GM23338 (cell line): ENCODE results near the gene ING3. TPM values are rescaled to one million over a fixed set of nuclear protein-coding genes. Genes with fewer than 3 reads are reported as not detected.

Source experiments
- ATAC-seq: fragments of 200-7000 bp; cut with Tn5 transposase; 3 replicates; pipeline ENCODE4 v1.9.1; 2020
- DNase-seq: peaks from one replicate; pipeline ENCODE4 v3.0.0-alpha.2; 2015; ENCODE audit warnings: low spot score
- H2AFZ ChIP-seq: fragments of 200-600 bp; sonication (generic); 2 replicates; pipeline ENCODE4 v1.8.0; 2016; ENCODE audit warnings: antibody characterized with exemption, mild to moderate bottlenecking, moderate library complexity
- H3F3A ChIP-seq: fragments of 200-600 bp; sonication (generic); replicated peaks from 2 replicates; pipeline ENCODE4 v1.8.0; 2017; ENCODE audit warnings: antibody characterized with exemption, mixed run types, low read depth
- H3K27ac ChIP-seq: fragments of 200-600 bp; sonication (generic); 2 replicates; pipeline ENCODE4 v1.6.1; 2016; ENCODE audit warnings: low read depth
- H3K27me3 ChIP-seq: fragments of 200-600 bp; sonication (generic); 2 replicates; pipeline ENCODE4 v1.8.0; 2016; ENCODE audit warnings: mild to moderate bottlenecking, mixed run types, moderate library complexity; ENCODE audit not compliant: insufficient read depth
- H3K36me3 ChIP-seq: fragments of 200-600 bp; sonication (generic); 2 replicates; pipeline ENCODE4 v1.8.0; 2016; ENCODE audit warnings: mild to moderate bottlenecking; ENCODE audit not compliant: insufficient read depth
- H3K4me1 ChIP-seq: fragments of 200-600 bp; sonication (generic); 2 replicates; pipeline ENCODE4 v1.8.0; 2016; ENCODE audit warnings: mild to moderate bottlenecking, moderate library complexity; ENCODE audit not compliant: insufficient read depth
- H3K4me2 ChIP-seq: fragments of 200-600 bp; sonication (generic); 2 replicates; pipeline ENCODE4 v1.7.1; 2017; ENCODE audit warnings: mixed run types
- H3K4me3 ChIP-seq: fragments of 200-600 bp; sonication (generic); 2 replicates; pipeline ENCODE4 v1.6.1; 2016; ENCODE audit warnings: mixed run types
- H3K79me2 ChIP-seq: fragments of 200-600 bp; sonication (generic); replicated peaks from 2 replicates; pipeline ENCODE4 v1.8.0; 2017; ENCODE audit warnings: mild to moderate bottlenecking; ENCODE audit not compliant: insufficient read depth
- H3K9me2 ChIP-seq: fragments of 200-600 bp; sonication (generic); 2 replicates; pipeline ENCODE4 v1.8.0; 2017; ENCODE audit not compliant: insufficient read depth
- H4K20me1 ChIP-seq: fragments of 200-600 bp; sonication (generic); replicated peaks from 2 replicates; pipeline ENCODE4 v1.8.0; 2017; ENCODE audit warnings: mild to moderate bottlenecking; ENCODE audit not compliant: insufficient read depth
- H3K27ac Mint-ChIP-seq: 2 replicates; pipeline ENCODE4 v1.8.0; 2020; ENCODE audit warnings: inconsistent platforms, mild to moderate bottlenecking, moderate library complexity, mixed read lengths
- H3K27me3 Mint-ChIP-seq: 3 replicates; pipeline ENCODE4 v1.8.0; 2022; ENCODE audit warnings: low read depth, mild to moderate bottlenecking, moderate library complexity, mixed read lengths, inconsistent platforms; ENCODE audit not compliant: insufficient read depth, poor library complexity
- H3K36me3 Mint-ChIP-seq: 3 replicates; pipeline ENCODE4 v1.8.0; 2021; ENCODE audit warnings: low read depth, mild to moderate bottlenecking, inconsistent platforms, moderate library complexity, mixed read lengths
- H3K4me1 Mint-ChIP-seq: 3 replicates; pipeline ENCODE4 v1.8.0; 2020; ENCODE audit warnings: mild to moderate bottlenecking, inconsistent platforms, mixed read lengths
- H3K4me3 Mint-ChIP-seq: 3 replicates; pipeline ENCODE4 v1.8.0; 2021; ENCODE audit warnings: moderate library complexity, mild to moderate bottlenecking, inconsistent platforms, mixed read lengths
- H3K9me3 Mint-ChIP-seq: 3 replicates; pipeline ENCODE4 v1.8.0; 2020; ENCODE audit warnings: moderate library complexity, mild to moderate bottlenecking, inconsistent platforms, mixed read lengths
- CREB1 ChIP-seq: fragments of 250-450 bp; sonication (Bioruptor Pico); IDR thresholded peaks from 2 replicates; pipeline ENCODE4 v1.5.0; 2020; ENCODE audit warnings: low read depth, mild to moderate bottlenecking, moderate library complexity
- EZH2 ChIP-seq: fragments of 200-600 bp; sonication (generic); IDR thresholded peaks from one replicate; pipeline ENCODE4 v1.8.0; 2017; ENCODE audit warnings: antibody characterized with exemption, mild to moderate bottlenecking, low read depth; ENCODE audit not compliant: unreplicated experiment
- EZH2phosphoT487 ChIP-seq: fragments of 200-600 bp; sonication (generic); IDR thresholded peaks from one replicate; pipeline ENCODE4 v1.8.1; 2018; ENCODE audit warnings: antibody characterized with exemption; ENCODE audit not compliant: unreplicated experiment
- JUNB ChIP-seq: IDR thresholded peaks from one replicate; pipeline ENCODE4 v1.6.1; 2016; ENCODE audit warnings: antibody characterized with exemption; ENCODE audit not compliant: unreplicated experiment
- NANOG ChIP-seq: IDR thresholded peaks from 2 replicates; pipeline ENCODE4 v1.6.1; 2016; ENCODE audit warnings: antibody characterized with exemption, borderline replicate concordance
- POLR2AphosphoS5 ChIP-seq: IDR thresholded peaks from 2 replicates; pipeline ENCODE4 v1.6.1; 2016; ENCODE audit warnings: antibody characterized with exemption, low read depth
- STAT1 ChIP-seq: IDR thresholded peaks from one replicate; pipeline ENCODE4 v1.6.1; 2016; ENCODE audit warnings: antibody characterized with exemption; ENCODE audit not compliant: unreplicated experiment
- ZNF114 ChIP-seq: fragments of 250-450 bp; sonication (Bioruptor Pico); IDR thresholded peaks from 2 replicates; pipeline ENCODE4 v1.5.0; 2020; ENCODE audit warnings: mild to moderate bottlenecking, moderate library complexity
- ZNF331 ChIP-seq: fragments of 250-450 bp; sonication (Bioruptor Pico); IDR thresholded peaks from 2 replicates; pipeline ENCODE4 v1.5.0; 2020; ENCODE audit warnings: low read depth, mild to moderate bottlenecking, moderate library complexity
- polyA plus RNA-seq: library from polyadenylated mRNA; unstranded; fragments of >200 nt; fragmentation: Nextera tagmentation; extraction: Ambion mirVana; gene quantifications from 2 replicates; pipeline ENCODE4 v1.2.1, GENCODE V29; 2016
- total RNA-seq: library from RNA; depleted of rRNA; stranded (reverse); fragments of >200 nt; shearing (Covaris generic); gene quantifications from 2 replicates; pipeline ENCODE4 v1.2.3, GENCODE V29; 2014
- TF ChIP-seq, protein P1 (sequence below): IDR thresholded peaks from one replicate; pipeline ENCODE4 v1.6.1; 2018; ENCODE audit warnings: antibody characterized with exemption; ENCODE audit not compliant: unreplicated experiment
- TF ChIP-seq, protein P2 (sequence below): IDR thresholded peaks from 2 replicates; pipeline ENCODE4 v1.6.1; 2016; ENCODE audit warnings: antibody characterized with exemption
- TF ChIP-seq, protein P3 (sequence below), 2 experiments: fragments of 200-600 bp in 1 of 2; sonication (generic) in 1 of 2; conservative IDR thresholded peaks; 2 replicates each; pipeline versions ENCODE4 v1.5.1 to v1.6.1; 2016 to 2017; ENCODE audit warnings: antibody characterized with exemption in 2 of 2, low read depth in 2 of 2, mild to moderate bottlenecking in 2 of 2, moderate library complexity in 1 of 2

Gene ING3
- total and polyA plus RNA-seq, 2 experiments from 2014 or later: 17.8 to 26.2 TPM

DNA sequence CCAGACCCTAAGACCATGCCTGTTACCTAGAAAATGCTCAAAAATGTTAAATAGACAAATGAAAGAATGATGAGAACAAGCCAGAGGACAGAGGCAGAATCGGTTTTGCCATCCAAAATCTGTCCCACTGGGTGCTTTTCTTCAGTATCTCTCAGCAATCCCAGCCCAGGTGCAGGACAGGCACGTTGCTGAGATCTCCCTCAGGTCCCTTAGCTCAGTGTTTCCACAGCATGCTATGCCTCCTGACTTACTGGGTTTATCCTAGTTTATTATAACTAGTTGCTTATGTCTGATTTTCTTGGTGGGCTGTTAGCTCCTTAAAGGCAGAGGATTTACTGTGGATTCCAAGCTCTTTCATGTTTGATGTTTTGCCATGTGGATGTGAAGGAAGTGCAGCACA lies 58.2 kb downstream of the ING3 start (continued):
- TF ChIP-seq, protein P1, sequence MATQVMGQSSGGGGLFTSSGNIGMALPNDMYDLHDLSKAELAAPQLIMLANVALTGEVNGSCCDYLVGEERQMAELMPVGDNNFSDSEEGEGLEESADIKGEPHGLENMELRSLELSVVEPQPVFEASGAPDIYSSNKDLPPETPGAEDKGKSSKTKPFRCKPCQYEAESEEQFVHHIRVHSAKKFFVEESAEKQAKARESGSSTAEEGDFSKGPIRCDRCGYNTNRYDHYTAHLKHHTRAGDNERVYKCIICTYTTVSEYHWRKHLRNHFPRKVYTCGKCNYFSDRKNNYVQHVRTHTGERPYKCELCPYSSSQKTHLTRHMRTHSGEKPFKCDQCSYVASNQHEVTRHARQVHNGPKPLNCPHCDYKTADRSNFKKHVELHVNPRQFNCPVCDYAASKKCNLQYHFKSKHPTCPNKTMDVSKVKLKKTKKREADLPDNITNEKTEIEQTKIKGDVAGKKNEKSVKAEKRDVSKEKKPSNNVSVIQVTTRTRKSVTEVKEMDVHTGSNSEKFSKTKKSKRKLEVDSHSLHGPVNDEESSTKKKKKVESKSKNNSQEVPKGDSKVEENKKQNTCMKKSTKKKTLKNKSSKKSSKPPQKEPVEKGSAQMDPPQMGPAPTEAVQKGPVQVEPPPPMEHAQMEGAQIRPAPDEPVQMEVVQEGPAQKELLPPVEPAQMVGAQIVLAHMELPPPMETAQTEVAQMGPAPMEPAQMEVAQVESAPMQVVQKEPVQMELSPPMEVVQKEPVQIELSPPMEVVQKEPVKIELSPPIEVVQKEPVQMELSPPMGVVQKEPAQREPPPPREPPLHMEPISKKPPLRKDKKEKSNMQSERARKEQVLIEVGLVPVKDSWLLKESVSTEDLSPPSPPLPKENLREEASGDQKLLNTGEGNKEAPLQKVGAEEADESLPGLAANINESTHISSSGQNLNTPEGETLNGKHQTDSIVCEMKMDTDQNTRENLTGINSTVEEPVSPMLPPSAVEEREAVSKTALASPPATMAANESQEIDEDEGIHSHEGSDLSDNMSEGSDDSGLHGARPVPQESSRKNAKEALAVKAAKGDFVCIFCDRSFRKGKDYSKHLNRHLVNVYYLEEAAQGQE: no peak
- no peak for TF ChIP-seq EZH2
- TF ChIP-seq, protein P2, sequence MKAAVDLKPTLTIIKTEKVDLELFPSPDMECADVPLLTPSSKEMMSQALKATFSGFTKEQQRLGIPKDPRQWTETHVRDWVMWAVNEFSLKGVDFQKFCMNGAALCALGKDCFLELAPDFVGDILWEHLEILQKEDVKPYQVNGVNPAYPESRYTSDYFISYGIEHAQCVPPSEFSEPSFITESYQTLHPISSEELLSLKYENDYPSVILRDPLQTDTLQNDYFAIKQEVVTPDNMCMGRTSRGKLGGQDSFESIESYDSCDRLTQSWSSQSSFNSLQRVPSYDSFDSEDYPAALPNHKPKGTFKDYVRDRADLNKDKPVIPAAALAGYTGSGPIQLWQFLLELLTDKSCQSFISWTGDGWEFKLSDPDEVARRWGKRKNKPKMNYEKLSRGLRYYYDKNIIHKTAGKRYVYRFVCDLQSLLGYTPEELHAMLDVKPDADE: no peak
- TF ChIP-seq JUNB: no peak
- no peak for TF ChIP-seq NANOG
- TF ChIP-seq, protein P3, sequence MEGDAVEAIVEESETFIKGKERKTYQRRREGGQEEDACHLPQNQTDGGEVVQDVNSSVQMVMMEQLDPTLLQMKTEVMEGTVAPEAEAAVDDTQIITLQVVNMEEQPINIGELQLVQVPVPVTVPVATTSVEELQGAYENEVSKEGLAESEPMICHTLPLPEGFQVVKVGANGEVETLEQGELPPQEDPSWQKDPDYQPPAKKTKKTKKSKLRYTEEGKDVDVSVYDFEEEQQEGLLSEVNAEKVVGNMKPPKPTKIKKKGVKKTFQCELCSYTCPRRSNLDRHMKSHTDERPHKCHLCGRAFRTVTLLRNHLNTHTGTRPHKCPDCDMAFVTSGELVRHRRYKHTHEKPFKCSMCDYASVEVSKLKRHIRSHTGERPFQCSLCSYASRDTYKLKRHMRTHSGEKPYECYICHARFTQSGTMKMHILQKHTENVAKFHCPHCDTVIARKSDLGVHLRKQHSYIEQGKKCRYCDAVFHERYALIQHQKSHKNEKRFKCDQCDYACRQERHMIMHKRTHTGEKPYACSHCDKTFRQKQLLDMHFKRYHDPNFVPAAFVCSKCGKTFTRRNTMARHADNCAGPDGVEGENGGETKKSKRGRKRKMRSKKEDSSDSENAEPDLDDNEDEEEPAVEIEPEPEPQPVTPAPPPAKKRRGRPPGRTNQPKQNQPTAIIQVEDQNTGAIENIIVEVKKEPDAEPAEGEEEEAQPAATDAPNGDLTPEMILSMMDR (conservative IDR thresholded peaks at IDR 0.05; ENCODE audit: low read depth in 2 of 2): no peak
- TF ChIP-seq POLR2AphosphoS5: no peak
- no peak for TF ChIP-seq CREB1 (CRISPR knock-in tag)
- no peak for TF ChIP-seq EZH2phosphoT487
- TF ChIP-seq STAT1: no peak
- no peak for TF ChIP-seq ZNF114 (CRISPR knock-in tag)

DNA sequence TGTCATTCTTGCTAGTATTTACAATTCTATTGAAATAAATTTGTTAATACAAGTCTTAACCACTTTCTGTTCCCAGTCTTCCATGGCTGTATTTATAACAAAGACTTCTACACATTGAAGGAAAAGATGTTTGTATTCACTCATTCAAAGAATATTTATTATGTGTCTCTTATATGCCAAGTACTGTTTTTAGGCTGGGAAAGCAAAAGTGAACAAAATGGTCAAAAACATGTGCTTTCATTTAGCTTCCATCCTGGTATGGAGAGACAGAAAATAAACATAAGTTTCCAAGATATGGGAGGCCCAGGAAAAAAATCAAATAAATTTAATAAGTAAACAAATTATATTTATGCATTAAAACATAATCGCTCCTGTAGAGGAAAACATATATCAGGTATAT lies 60.8 kb downstream of the ING3 start:
- no peak for ATAC-seq
- TF ChIP-seq NANOG: no peak
- no peak for TF ChIP-seq ZNF114 (CRISPR knock-in tag)
- no peak for TF ChIP-seq CREB1 (CRISPR knock-in tag)
- no peak for TF ChIP-seq STAT1
- no peak for TF ChIP-seq ZNF331 (CRISPR knock-in tag)
- no peak for TF ChIP-seq POLR2AphosphoS5
- no peak for TF ChIP-seq EZH2phosphoT487
- TF ChIP-seq, protein P1: no peak
- DNase-seq: no peak

More for the DNA sequence above, 60.8 kb downstream of the ING3 start:
- H3K36me3 Mint-ChIP-seq: no peaks in the 10 kb centered on the region
- no peaks in the 10 kb centered on the region for H3F3A ChIP-seq
- no peak overlapping the region for H3K27ac Mint-ChIP-seq
- no peak overlapping the region for H2AFZ ChIP-seq
- no peak overlapping the region for H3K4me2 ChIP-seq
- no peak overlapping the region for H3K4me3 Mint-ChIP-seq
- H3K79me2 ChIP-seq: no peaks in the 10 kb centered on the region
- no peak overlapping the region for H3K27ac ChIP-seq
- H3K4me3 ChIP-seq: no peak overlapping the region
- H3K27me3 Mint-ChIP-seq: peaks cover 2% of the 10 kb centered on the region
- H3K9me2 ChIP-seq: no peaks in the 10 kb centered on the region
- H3K4me1 Mint-ChIP-seq: peaks cover 7% of the 10 kb centered on the region; the same call in 2 of the 3 replicates
- no peaks in the 10 kb centered on the region for H3K9me3 Mint-ChIP-seq
- no peaks in the 10 kb centered on the region for H3K27me3 ChIP-seq
- H4K20me1 ChIP-seq: no peaks in the 10 kb centered on the region
- peaks cover 3% of the 10 kb centered on the region; the same call in 1 of the 2 replicates for H3K4me1 ChIP-seq
- H3K36me3 ChIP-seq: no peaks in the 10 kb centered on the region
